ENCODE data around the gene PLA2G2D.
"Not testable (repeated sequence)": the region's sequence is repeated elsewhere in the genome, so short reads cannot be mapped to it uniquely, and the experiment has no call there.

PLA2G2D gene

DNA sequence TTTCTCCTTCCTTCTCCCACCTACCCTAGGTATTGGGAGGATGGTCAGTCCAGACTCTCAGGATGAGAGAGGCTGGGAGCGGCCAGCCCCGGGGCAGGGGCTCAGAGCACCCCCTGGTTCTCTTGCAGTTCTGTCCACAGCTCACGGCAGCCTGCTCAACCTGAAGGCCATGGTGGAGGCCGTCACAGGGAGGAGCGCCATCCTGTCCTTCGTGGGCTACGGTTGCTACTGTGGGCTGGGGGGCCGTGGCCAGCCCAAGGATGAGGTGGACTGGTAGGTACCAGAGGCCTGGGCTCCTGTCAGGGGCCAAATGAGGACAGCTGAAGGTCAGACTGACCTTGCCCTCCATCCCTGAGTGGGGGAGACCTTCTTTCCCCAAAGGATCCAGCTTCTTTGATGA, 24.0 kb upstream of the PLA2G2D start:
- no peak for DNase-seq (ENCODE audit: extremely low read depth in 1 of 2, low read depth in 1 of 2)

- no peak for DNase-seq (ENCODE audit: extremely low read depth in 1 of 2, low read depth in 1 of 2)
Measured at GRCh38 chr1:20142001-20142710, 22.8 kb upstream of the PLA2G2D start.

DNA sequence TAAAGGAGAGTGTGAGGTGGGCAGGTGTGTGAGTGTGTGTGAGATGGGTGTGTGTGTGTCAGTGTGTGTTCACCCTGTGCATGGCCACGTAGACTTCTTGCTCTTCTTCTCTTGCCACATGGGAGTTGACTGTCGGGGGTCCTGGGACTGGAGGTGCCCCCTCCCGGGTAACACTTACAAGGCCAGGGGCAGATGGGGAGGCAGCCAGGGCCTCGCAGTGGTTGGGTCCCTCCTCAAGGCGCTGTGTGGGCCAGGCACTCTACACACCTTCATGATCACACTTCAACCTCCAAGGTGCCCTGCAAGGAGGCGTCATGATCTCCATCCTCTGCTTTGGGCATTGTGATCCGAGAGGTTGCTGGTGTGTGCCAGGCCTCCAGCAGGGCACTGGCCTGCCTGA, 22.1 kb upstream of the PLA2G2D start:
- DNase-seq (ENCODE audit: extremely low read depth in 1 of 2, low read depth in 1 of 2), result no peak

DNA sequence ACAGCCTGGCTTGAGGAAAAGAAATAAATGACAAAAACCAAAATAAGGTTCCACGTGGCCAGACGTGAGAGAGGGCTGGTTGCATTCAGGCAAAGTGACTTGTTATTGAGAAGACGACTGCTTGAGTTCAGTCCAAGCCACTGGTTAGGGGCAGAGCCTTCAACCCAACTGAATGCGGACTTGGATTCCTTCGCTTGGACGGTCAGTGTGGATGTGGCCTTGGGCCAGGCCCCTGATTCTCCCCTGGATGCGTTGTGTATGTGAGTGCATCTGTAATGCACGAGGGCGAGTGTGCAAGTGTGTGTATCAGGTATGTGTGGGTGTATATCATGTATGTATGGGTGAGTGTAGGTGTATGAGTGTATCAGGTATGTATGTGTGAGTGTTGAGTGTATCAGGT, 21.7 kb upstream of the PLA2G2D start:
- DNase-seq (ENCODE audit: extremely low read depth in 1 of 2, low read depth in 1 of 2), result no peak

DNA sequence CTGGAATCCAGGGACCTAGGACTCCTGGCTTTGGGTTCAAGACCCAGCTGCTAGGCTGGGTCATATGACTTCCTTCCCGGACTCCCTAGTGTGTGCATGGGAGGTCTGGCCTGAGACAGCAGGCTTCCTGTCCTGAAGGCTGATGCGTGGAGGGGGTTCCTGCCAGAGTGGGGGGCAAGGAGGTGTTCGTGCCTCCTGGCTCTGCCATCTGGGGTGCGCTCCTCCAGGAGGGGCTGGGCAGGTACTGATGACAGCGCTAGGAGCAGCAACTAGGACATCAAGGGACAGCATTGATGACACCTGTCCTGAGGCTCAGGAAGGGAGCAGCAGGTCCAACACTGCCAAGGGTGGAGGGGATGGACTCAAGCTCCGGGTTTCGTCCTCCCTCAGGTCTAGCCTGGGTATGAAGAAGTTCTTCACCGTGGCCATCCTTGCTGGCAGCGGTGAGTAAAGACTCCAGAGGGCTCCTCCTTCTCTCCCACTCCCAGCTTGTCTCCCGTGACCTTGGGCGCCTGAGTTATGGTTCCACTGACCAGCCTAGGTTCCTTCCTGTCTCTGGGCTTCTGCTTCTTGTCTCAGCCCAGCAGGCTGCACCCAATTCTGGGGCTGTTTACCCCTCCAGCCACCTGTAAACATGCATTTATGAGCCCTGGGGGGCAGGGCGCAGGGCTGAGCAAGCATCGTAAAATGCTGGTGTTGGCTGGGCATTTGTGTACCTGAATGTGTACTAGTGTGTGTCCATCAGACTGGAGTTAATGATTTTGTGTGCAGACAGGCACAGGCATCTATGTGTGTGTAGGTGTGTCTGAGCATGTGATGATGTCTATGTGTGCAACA, 20.7 kb upstream of the PLA2G2D start:
- DNase-seq (ENCODE audit: extremely low read depth in 1 of 2, low read depth in 1 of 2), result no peak

DNA sequence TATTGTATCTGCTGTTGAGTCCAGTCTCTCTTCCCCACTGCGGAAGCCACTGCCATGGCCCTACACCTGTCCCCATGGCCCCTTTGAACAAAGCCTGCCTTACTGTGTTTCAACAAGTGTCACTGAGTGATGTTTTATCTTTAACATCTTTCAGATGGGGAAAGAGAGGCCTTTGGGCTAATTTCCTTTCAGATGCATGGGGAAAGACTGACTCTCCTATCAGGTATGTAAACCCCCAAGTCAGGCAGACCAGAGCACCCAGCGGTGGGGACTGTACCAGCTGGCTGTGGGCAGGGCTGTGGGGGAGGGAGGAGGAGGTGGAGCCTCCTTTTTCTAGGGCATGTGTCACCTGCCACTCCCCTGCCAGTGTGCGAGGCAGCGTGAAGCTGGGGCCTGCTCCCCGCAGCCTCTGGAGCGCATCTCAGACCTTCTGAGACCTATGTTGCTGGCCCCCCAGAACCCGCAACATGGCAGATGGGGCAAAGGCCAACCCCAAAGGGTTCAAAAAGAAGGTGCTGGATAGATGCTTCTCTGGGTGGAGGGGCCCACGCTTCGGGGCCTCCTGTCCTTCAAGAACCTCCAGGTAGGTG, 19.7 kb upstream of the PLA2G2D start, which contains the start of gene PLA2G2F:
PLA2G2F (plus strand) TSS at position 363 of the 590 bp plus-strand sequence; CDS start at position 468, 105 bp downstream.
- no peak for DNase-seq (ENCODE audit: extremely low read depth in 1 of 2, low read depth in 1 of 2)

DNA sequence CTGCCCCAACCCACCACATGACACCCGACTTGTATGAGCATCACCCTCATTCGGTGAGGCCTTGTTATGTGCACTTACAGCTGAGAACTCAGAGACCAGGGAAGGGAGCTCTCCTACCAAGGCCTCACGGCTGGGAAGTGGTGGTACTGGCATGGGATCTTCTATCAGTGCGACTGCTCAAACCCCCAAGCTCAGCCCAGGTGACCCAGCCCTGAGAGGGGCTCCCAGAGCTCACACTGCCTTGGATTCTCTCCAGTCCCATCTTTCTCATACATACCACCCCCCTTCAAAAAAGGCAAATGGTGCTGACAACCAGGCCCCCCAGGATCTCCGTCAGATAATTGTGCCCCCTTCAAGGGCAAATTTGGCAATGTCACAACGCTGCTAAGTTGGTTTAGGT, 19.0 kb upstream of the PLA2G2D start:
- no peak for DNase-seq (ENCODE audit: extremely low read depth in 1 of 2, low read depth in 1 of 2)

DNA sequence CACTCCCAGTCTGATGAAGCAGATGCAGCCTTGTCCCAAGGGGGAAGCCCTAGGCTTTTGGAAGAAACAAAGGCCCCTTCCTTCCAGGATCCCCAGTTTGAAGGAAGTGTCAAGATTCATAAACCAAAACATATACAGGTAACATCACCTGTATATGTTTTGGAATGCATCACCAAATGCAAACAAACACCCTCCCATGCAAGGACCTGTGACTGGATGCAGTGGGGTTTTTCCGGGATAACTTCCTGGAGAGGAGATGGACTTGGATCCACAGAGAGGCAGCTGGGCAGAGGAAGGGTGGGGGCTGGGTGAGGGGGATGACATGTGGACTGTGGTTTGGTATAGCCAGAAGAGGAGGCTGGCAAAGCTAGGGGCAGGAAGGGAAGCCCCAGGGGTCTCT, 18.3 kb upstream of the PLA2G2D start:
- no peak for DNase-seq (ENCODE audit: extremely low read depth in 1 of 2, low read depth in 1 of 2)

- DNase-seq (ENCODE audit: extremely low read depth in 1 of 2, low read depth in 1 of 2), result no peak
Measured at GRCh38 chr1:20137055-20137454, 17.7 kb upstream of the PLA2G2D start.

- DNase-seq (ENCODE audit: extremely low read depth in 1 of 2, low read depth in 1 of 2), result no peak
Measured at GRCh38 chr1:20136249-20136648, 16.9 kb upstream of the PLA2G2D start.

- DNase-seq (ENCODE audit: extremely low read depth in 1 of 2, low read depth in 1 of 2), result no peak
Measured at GRCh38 chr1:20134995-20135394, 15.7 kb upstream of the PLA2G2D start.

- not testable (repeated sequence) for DNase-seq (ENCODE audit: extremely low read depth in 1 of 2, low read depth in 1 of 2)
Measured at GRCh38 chr1:20130518-20130917, 11.2 kb upstream of the PLA2G2D start.

- DNase-seq (ENCODE audit: extremely low read depth in 1 of 2, low read depth in 1 of 2), result no peak
Measured at GRCh38 chr1:20126806-20127440, 7.6 kb upstream of the PLA2G2D start.

- no peak for DNase-seq (ENCODE audit: extremely low read depth in 1 of 2, low read depth in 1 of 2)
Measured at GRCh38 chr1:20126041-20126805, 6.9 kb upstream of the PLA2G2D start.

DNA sequence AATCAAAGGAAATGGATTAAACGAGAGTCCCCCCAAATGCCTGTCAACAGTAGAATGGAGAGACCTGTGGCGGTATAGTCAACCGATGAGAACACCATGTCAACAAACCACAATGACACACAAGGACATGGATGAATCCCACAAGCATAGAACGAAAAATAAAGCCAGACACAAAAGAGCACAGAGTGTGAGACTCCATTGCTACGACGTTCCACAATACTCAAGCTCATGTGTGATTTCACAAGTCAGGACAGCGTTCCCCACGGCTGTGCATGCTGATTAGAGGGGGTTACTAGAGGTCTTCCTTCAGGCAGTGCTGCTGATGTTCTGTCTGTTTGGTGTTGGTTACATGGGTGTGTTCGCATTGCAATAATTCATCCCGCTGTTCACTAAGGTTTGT, 5.8 kb upstream of the PLA2G2D start:
- DNase-seq (ENCODE audit: extremely low read depth in 1 of 2, low read depth in 1 of 2), result no peak

- no peak for DNase-seq (ENCODE audit: extremely low read depth in 1 of 2, low read depth in 1 of 2)
Measured at GRCh38 chr1:20124456-20125057, 5.2 kb upstream of the PLA2G2D start.

DNA sequence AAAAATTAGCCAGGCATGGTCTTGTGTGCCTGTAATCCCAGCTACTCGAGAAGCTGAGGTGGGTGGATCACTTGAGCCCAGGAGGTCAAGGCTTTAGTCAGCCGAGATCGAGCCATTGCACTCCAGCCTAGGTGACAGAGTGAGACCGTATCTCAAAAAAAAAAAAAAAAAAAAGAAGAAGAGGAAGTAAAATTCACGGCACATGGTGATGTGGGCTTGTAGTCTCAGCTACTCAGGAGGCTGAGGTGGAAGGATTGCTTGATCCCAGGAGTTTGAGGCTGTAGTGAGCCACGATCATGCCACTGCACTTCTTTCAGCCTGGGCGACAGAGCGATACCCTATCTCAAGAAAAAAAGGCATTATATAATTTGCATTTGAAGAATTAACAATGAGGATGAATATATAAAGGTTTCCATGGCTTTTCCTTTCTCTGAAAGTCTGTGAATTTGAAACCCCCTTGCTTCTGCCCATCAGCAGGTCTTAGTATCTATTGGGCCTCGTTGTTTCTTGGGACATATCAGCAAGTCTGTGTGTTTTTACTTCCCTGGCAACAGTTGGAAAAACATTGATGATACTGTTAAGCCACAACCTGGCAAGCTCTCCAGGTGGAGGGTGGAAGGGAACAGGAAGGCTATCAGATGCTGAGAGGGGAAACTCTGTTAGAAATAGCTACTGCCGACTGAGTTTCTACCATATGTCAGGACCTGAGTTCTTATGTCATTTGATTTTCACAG, 4.6 kb upstream of the PLA2G2D start:
- no peak for DNase-seq (ENCODE audit: extremely low read depth in 1 of 2, low read depth in 1 of 2)

DNA sequence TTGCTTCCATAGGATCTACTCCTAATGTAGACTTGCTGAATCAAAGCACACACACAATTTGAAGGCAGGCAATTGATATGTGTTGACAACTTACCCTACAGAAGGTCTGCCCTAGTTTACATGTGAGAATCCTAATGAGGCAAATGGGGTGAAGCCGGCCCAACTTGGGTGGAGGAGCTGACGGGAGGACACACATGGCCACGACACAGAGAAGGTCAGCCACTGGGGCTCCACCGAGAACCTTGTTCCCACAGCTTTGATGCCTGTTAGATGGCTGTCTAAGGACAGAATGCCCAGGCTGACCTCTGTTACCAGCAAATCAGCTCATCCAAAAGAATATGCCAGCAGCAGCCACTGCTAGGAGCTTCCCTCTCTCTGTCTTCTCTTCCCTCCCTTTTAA, 1.5 kb upstream of the PLA2G2D start:
- no peak for DNase-seq (ENCODE audit: extremely low read depth in 1 of 2, low read depth in 1 of 2)

DNA sequence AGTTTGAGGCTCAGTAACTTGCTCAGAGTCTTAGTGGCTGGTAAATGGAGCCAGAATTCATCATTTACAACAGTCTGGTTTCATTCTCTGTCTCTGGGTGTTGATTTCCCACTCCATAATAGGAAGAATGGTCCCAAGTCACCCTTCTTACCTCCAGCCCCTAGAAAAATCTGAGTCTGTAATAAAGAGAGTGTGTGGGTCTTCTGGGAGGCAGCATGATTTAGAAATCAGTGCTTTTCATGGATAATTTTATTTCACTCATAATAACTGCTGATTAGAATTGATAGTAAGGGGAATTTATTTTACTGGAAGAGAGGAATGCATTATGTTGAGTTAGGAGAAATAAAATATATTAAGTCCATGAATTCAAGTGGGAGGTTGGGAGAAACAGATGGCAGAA, 2.1 kb downstream of the PLA2G2D start:
- no peak for DNase-seq (ENCODE audit: extremely low read depth in 1 of 2, low read depth in 1 of 2)

DNA sequence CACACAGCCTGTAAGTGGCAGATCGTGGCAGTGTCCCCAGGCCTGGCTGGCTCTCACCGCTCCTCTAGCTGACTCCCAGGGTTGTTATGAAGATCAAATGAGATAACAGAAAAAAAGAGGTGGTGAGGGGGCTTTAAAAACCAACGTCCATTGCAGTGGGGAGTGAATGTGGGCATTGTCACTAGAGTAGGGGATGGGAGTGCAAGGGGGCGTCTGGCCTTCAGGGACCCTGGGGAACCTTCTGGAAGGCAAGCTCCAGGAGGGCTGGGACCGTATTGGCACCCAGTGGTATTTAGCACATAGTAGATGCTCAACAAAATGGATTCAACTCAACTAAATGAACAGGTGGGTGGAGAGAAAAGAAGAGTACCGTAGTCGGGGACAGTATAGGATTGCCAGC, 3.4 kb downstream of the PLA2G2D start:
- DNase-seq (ENCODE audit: extremely low read depth in 1 of 2, low read depth in 1 of 2), result no peak
